ENCODE measurements around the gene PHF1.

Gene PHF1

GRCh38 chr6:33416386-33417127, 5.7 kb downstream of the PHF1 start:
- Histone ChIP-seq H3K9me3 (ENCODE audit: low read length) (no peaks in the 10 kb centered on the region), H3F3A (ENCODE audit: insufficient read depth, low read length) (no peaks in the 10 kb centered on the region), H3K36me3 (ENCODE audit: insufficient read depth, low read length) (peaks cover 8% of the 10 kb centered on the region; the same call in 1 of the 2 replicates), H3K4me1 (ENCODE audit: insufficient read depth, low read length, severe bottlenecking) (peaks cover 53% of the 10 kb centered on the region), H3K27me3 (ENCODE audit: insufficient read depth, low read length) (no peaks in the 10 kb centered on the region), H3K4me2 (ENCODE audit: low read length) (peak overlapping the region; percentile 79), H4K20me1 (ENCODE audit: insufficient read depth, low read length) (no peaks in the 10 kb centered on the region), H3K79me2 (ENCODE audit: insufficient read depth, low read length) (0 out of 2 replicates have a peak, but pooled peaks cover 5% of the 10 kb centered on the region), H2AFZ (ENCODE audit: low read length) (no peak overlapping the region), H3K27ac (ENCODE audit: low read depth, low read length, poor library complexity, severe bottlenecking) (peak overlapping the region; percentile 46), H3K4me3 (ENCODE audit: low read depth, low read length, poor library complexity, severe bottlenecking) (peak overlapping the region; percentile 75), H3K9me2 (ENCODE audit: low read depth, low read length) (no peaks in the 10 kb centered on the region), H3K9ac (ENCODE audit: low read length) (peak overlapping the region; percentile 83)
- TF ChIP-seq CTCF (IDR thresholded peaks at IDR 0.05; ENCODE audit: low read length), result no peak
- TF ChIP-seq EZH2 (IDR thresholded peaks at IDR 0.05; ENCODE audit: borderline replicate concordance, low read length), result no peak

- H3K27ac ChIP-seq (ENCODE audit: low read depth, low read length, poor library complexity, severe bottlenecking), result peak overlapping the region; percentile 46
- peaks cover 50% of the 10 kb centered on the region for H3K4me1 ChIP-seq (ENCODE audit: insufficient read depth, low read length, severe bottlenecking)
- H3K4me2 ChIP-seq (ENCODE audit: low read length), result peak overlapping the region; percentile 79
- peaks cover 8% of the 10 kb centered on the region; the same call in 1 of the 2 replicates for H3K36me3 ChIP-seq (ENCODE audit: insufficient read depth, low read length)
- 0 out of 2 replicates have a peak, but pooled peaks cover 5% of the 10 kb centered on the region for H3K79me2 ChIP-seq (ENCODE audit: insufficient read depth, low read length)
- H3K9me2 ChIP-seq (ENCODE audit: low read depth, low read length), result no peaks in the 10 kb centered on the region
- no peaks in the 10 kb centered on the region for H3F3A ChIP-seq (ENCODE audit: insufficient read depth, low read length)
- no peak for TF ChIP-seq EZH2 (IDR thresholded peaks at IDR 0.05; ENCODE audit: borderline replicate concordance, low read length)
- no peak for TF ChIP-seq CTCF (IDR thresholded peaks at IDR 0.05; ENCODE audit: low read length)
- H3K9me3 ChIP-seq (ENCODE audit: low read length), result no peaks in the 10 kb centered on the region
- peak overlapping the region; percentile 75 for H3K4me3 ChIP-seq (ENCODE audit: low read depth, low read length, poor library complexity, severe bottlenecking)
- H3K27me3 ChIP-seq (ENCODE audit: insufficient read depth, low read length), result no peaks in the 10 kb centered on the region
- H2AFZ ChIP-seq (ENCODE audit: low read length), result no peak overlapping the region
- no peaks in the 10 kb centered on the region for H4K20me1 ChIP-seq (ENCODE audit: insufficient read depth, low read length)
- H3K9ac ChIP-seq (ENCODE audit: low read length), result peak overlapping the region; percentile 83
These were observed 6.5 kb downstream of the PHF1 start for GRCh38 chr6:33417128-33417902.

GRCh38 chr6:33417903-33418689, 7.3 kb downstream of the PHF1 start, which contains the start of gene CUTA:
CUTA (minus strand) TSS chr6:33418107; CDS start chr6:33418000, 107 bp downstream.
- Histone ChIP-seq H3K27me3 (ENCODE audit: insufficient read depth, low read length) (no peaks in the 10 kb centered on the region), H3F3A (ENCODE audit: insufficient read depth, low read length) (no peaks in the 10 kb centered on the region), H3K9me2 (ENCODE audit: low read depth, low read length) (no peaks in the 10 kb centered on the region), H3K4me2 (ENCODE audit: low read length) (peak within 1 kb of the TSS; percentile 85), H3K9ac (ENCODE audit: low read length) (peak within 1 kb of the TSS; percentile 83), H3K36me3 (ENCODE audit: insufficient read depth, low read length) (peaks cover 8% of the 10 kb centered on the region; the same call in 1 of the 2 replicates), H3K4me1 (ENCODE audit: insufficient read depth, low read length, severe bottlenecking) (peaks cover 50% of the 10 kb centered on the region), H3K27ac (ENCODE audit: low read depth, low read length, poor library complexity, severe bottlenecking) (peak within 1 kb of the TSS; percentile 71), H4K20me1 (ENCODE audit: insufficient read depth, low read length) (no peaks in the 10 kb centered on the region), H2AFZ (ENCODE audit: low read length) (no peak within 1 kb of the TSS), H3K4me3 (ENCODE audit: low read depth, low read length, poor library complexity, severe bottlenecking) (peak within 1 kb of the TSS; percentile 75), H3K79me2 (ENCODE audit: insufficient read depth, low read length) (0 out of 2 replicates have a peak, but pooled peaks cover 5% of the 10 kb centered on the region), H3K9me3 (ENCODE audit: low read length) (no peaks in the 10 kb centered on the region)
- TF ChIP-seq EZH2 (IDR thresholded peaks at IDR 0.05; ENCODE audit: borderline replicate concordance, low read length) (no peak), CTCF (IDR thresholded peaks at IDR 0.05; ENCODE audit: low read length) (peak; percentile 66; the same call in 1 of the 2 replicates)

Measured in OCI-LY1 (cell line).